Activated T-cell treated with anti-CD3 and anti-CD28 coated beads for 48 hours (primary cell): ENCODE data around the gene CAV2.
"Not testable (repeated sequence)": the region's sequence is repeated elsewhere in the genome, so short reads cannot be mapped to it uniquely, and the experiment has no call there.

Source experiments
- DNase-seq: peaks from one replicate; pipeline ENCODE4 v3.0.0-alpha.2; 2020; ENCODE audit warnings: low read depth

Gene CAV2, protein sequence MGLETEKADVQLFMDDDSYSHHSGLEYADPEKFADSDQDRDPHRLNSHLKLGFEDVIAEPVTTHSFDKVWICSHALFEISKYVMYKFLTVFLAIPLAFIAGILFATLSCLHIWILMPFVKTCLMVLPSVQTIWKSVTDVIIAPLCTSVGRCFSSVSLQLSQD

GRCh38 chr7:116499168-116500077, at the start of gene CAV2:
TSS of gene CAV2 (plus strand) at chr7:116499738. CDS start at chr7:116499782, 44 bp downstream.
- no peak for DNase-seq

DNA sequence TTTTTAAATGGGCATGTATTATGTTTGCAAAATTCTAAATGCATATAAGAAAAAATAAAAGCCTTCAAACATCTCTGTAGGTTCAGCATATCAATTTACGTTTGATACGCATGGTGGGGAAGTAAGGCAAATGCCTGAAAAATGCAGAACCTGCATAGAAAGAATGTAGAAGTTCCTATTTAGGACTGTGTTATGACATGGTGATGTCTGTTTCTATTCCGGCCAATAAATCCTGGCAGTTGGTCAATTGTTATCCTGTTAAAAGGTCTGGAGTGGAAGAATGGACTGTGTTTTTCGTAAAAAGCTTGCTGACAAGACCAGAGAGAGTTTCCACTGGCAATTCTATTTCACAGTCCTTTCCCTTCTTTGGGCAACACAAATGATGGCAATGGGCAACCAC, 49.6 kb upstream of the CAV2 start:
- no peak for DNase-seq

DNA sequence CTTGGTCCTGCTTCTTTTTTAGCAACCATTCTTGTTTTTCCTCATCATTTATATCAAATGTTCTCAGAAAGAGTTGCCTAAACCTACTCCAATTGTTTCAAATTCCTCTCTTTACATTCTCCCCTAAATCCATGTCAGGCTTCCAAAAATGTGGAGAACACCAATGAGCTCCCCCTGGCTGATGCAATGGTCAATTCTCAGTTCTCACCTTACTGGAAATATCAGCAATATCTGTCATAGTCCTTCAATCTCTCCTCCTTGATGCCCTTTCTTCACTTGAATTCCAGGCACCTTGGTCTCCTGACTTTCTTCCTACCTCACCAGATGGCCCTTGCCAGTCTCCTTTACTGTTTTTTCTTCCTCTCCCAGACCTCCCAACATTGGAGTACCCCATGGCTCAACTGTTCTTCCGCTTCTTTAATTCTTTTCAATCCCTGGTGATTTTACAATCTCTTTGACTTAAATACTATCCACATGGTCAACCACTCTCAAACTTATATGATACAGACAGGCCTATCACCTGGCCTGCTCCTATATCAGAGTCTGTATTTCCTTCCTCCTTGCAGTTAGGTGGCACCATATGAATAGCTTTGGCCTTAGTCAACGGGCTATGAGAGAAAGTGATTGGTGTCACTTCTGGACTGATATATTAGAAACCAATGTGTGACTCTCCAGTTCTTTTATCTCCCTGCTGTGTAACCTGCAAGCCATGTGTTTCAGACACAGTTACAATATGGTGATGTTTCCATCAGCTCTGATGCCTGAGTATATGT, 47.4 kb upstream of the CAV2 start:
- DNase-seq: no peak

GRCh38 chr7:116454377-116454776, 45.2 kb upstream of the CAV2 start:
- no peak for DNase-seq

- no peak for DNase-seq
These were observed 44.5 kb upstream of the CAV2 start for GRCh38 chr7:116455009-116455408.

DNA sequence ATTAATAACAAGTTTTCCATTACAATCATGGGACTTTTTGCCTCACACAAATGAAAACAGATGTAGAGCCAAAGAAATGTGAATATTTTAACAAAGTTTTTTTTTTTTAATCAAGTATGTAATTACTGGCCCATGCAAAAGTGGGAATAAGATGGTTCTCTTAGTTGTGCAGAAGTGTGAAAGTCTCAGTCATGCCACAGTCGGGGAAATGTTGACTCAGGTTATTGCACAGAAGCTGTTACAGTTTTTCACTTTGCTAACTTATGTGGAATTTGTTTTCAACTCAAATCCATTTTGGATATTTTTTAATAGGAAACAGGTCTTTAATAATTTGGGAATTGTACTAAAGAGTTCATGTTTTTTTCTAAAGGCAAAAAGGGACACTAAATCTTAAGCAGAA, 44.0 kb upstream of the CAV2 start:
- DNase-seq: no peak

DNA sequence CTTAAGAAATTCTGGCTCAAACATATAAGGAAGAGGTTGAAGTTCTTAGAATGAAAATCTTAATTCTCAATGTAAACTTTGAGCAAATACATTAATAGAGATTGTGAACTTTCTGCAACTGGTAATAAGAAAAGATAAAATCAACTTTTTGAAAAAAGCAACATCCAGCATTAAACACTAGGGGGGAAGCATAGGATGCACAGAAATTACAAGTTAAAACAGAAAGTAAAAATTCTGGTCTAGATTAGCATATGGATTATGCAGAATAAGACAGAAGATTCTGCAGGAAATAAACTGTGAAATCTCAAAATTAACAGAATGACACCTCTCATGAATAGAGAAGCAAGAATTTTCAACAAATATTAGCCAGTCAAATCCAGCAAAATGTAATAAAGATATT, 38.0 kb upstream of the CAV2 start:
- no peak for DNase-seq

- no peak for DNase-seq
These were observed 35.6 kb upstream of the CAV2 start for GRCh38 chr7:116463956-116464355.

DNA sequence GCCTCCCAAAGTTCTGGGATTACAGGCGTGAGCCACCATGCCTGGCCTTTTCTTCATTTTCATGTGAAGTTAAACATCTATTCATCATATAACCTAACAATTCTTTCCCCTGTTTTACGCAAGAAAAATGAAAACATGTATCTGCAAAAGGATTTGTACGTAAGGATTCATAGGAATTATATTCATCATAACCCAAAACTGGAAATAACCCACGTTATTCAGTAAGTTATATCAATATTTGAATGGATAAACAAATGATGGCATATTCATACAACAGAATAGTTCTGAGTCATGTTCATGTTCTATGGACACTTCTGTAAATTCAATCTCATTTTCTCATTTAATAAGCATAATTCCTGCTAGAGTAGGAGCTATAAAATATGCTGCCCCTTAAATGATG, 35.2 kb upstream of the CAV2 start:
- no peak for DNase-seq

DNA sequence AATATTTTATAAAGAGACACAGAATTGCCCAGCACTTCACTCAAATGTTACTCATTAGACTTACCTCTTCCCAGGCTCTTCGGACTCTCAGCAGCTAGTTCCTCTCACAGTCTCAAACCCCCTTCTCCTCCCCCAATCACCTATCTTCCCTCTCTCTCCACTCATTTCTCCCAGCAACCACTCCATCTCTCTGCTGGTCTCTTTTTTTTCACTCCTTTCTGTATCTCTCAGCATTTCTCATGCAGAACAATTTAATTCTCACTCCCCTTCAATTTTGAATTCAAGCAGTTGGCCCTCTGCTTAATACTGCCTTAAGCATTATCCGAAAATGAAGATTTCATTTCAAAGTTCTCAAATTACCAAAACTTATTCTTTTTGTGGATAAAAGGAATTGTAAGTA, 34.4 kb upstream of the CAV2 start:
- no peak for DNase-seq

- no peak for DNase-seq
These were observed 31.0 kb upstream of the CAV2 start for GRCh38 chr7:116468534-116468933.

GRCh38 chr7:116477625-116478024, 21.9 kb upstream of the CAV2 start:
- no peak for DNase-seq

DNA sequence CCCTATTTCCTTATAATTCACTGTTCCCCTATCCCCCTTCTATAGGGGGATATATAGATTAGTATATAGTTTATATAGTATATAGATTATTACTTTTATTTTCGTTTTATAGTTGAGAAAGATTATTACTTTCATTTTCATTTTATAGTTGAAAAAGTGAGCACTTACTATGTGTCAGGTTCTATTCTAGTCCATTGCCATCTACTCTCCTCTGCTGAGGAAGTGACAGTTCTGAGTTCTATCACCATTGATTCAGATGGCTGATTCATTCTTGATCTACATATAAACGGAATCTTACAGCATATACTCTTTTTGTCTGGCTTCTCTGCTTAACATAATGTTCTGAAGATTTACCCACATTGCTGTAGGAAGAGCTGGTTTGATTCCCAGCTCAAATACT, 20.7 kb upstream of the CAV2 start:
- DNase-seq: no peak

DNA sequence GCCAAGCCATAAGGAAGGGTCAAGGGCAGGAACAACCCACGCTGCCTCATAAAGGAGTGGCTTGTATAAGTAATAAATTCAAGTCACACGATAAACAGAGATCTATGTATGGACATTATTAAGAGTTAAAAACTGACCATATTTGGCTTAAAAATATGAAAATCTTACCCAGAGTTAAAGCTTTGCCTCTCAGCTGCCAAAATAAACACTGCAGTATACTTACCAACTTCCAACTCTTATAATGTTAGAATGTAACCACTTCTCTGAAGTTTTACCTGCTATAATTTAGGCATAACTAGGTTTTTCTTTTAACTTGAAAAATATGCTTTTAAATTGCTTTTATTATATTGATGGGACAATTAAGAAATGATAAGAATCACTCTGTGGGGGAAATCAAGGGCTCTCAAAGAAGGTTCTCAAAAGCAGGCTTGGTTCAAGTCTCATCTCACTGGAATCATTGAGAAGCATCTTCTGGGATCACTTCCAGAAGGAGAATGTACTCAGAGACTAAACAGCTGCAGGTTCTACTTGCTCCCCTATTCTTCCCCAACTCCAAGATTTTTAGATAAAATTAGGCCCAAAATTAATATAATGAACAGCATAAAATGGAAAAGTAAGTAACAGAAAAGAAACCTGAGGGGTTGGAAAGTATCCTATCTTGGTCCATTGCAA, 16.1 kb upstream of the CAV2 start:
- DNase-seq: no peak

DNA sequence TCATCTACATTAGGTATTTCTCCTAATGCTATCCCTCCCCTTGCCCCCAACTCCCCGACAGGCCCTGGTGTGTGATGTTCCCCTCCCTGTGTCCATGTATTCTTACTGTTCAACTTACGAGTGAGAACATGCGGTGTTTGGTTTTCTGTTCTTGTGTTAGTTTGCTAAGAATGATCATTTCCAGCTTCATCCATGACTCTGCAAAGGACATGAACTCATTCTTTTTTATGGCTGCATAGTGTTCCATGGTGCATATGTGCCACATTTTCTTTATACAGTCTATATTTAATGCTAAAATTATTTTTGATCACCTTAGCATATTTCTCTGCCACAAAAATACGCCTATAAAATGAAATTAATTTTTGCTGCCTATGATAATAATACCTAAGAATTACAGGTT, 15.1 kb upstream of the CAV2 start:
- DNase-seq: not testable (repeated sequence)

- DNase-seq: no peak
These were observed 11.5 kb upstream of the CAV2 start for GRCh38 chr7:116487907-116488521.

- no peak for DNase-seq
These were observed 9.2 kb upstream of the CAV2 start for GRCh38 chr7:116490351-116490750.

DNA sequence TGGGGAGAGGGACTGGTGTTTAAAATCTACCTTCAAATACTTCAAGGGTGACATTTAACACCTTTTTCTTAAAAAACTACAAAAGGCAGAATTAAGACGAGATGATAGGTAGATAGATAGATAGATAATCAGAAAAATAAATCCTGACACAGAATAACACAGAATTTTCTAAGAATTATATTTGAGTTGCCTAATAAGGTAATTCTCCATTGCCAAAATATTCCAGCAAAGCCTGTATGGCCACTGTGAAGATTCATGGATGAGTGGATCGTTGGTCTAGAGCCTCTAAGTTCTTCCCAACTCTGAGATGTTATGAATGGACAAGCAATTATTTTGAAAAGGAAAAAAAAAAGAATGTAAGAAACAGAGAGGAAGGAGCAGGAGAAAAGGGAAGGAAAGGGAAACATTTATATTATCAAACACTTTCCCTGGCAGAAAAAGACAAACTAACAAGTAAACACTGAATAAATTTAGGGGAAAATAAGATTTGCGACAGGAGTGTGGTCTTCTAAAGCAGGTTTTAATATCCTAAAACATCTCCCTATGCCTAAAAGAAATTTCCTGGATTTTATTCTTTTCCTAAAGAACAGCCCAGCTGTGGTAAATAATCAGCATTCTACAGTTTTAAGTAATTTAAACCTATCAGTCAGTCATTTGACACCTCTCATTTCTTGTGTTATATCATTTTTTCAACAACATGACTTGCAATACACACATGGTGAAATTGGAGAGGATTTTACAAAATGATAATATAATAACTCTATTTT, 7.5 kb upstream of the CAV2 start:
- DNase-seq: no peak

DNA sequence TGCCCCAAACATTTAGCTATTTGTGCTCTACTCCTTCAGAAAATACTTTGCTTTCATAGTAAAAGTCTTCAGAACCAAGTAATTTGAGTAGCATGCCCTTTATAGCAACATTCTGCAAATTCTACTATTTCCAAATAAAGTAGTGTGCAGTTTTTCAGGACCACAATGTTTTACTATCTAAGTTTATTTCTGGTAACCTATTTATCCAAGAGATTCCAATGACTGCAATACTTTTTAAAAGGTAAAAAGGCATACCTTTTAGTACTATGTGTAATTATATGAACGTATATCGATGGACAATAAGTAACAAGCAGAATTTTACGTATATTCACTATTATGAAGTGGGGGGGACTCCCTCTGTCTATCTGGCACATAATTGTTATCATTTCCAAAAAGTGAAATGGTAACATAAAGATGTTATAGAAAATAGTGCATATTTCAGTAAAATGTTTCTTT, 6.9 kb upstream of the CAV2 start:
- DNase-seq: no peak

GRCh38 chr7:116493449-116493848, 6.1 kb upstream of the CAV2 start:
- no peak for DNase-seq

GRCh38 chr7:116494472-116494871, 5.1 kb upstream of the CAV2 start:
- no peak for DNase-seq
